ENCODE results near the gene ATP1A1.

Gene ATP1A1

GRCh38 chr1:116446686-116447085 is 73.6 kb downstream of the ATP1A1 start:
- no peak for DNase-seq

- no peak for DNase-seq
Measured at GRCh38 chr1:116448785-116449385, 75.8 kb downstream of the ATP1A1 start.

- no peak for DNase-seq
Measured at GRCh38 chr1:116449578-116449977, 76.5 kb downstream of the ATP1A1 start.

GRCh38 chr1:116451702-116452101 is 78.7 kb downstream of the ATP1A1 start:
- DNase-seq: no peak

GRCh38 chr1:116453481-116453880 is 80.4 kb downstream of the ATP1A1 start:
- DNase-seq: no peak

- DNase-seq: no peak
Measured at GRCh38 chr1:116453906-116454305, 80.9 kb downstream of the ATP1A1 start.

Data from GOT3 (cell line).